ENCODE results near the gene RGL2. TPM values are rescaled to one million over a fixed set of nuclear protein-coding genes. Genes with fewer than 3 reads are reported as not detected.
A peak's percentile ranks its signal among the peaks of the same experiment; 100 is the strongest.
"Not testable (repeated sequence)": the region's sequence is repeated elsewhere in the genome, so short reads cannot be mapped to it uniquely, and the experiment has no call there.

The RGL2 gene
- total RNA-seq, 2 donors from 2014 or later = 23.0 to 36.9 TPM

- H3K4me1 ChIP-seq = peaks cover 0 to 42% of the 10 kb centered on the region in 2 donors
- TF ChIP-seq, protein P1, sequence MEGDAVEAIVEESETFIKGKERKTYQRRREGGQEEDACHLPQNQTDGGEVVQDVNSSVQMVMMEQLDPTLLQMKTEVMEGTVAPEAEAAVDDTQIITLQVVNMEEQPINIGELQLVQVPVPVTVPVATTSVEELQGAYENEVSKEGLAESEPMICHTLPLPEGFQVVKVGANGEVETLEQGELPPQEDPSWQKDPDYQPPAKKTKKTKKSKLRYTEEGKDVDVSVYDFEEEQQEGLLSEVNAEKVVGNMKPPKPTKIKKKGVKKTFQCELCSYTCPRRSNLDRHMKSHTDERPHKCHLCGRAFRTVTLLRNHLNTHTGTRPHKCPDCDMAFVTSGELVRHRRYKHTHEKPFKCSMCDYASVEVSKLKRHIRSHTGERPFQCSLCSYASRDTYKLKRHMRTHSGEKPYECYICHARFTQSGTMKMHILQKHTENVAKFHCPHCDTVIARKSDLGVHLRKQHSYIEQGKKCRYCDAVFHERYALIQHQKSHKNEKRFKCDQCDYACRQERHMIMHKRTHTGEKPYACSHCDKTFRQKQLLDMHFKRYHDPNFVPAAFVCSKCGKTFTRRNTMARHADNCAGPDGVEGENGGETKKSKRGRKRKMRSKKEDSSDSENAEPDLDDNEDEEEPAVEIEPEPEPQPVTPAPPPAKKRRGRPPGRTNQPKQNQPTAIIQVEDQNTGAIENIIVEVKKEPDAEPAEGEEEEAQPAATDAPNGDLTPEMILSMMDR (IDR thresholded peaks at IDR 0.05) = no peak
- peak overlapping the region; percentile 66 to 74 for H3K4me3 ChIP-seq
- no peaks in the 10 kb centered on the region for H3K9me3 ChIP-seq
- peaks cover 57% of the 10 kb centered on the region for H3K36me3 ChIP-seq
- peak overlapping the region; percentile 86 to 87 for H3K27ac ChIP-seq
- DNase-seq (ENCODE audit: low spot score) = no peak
- H3K27me3 ChIP-seq = no peaks in the 10 kb centered on the region
Observed at GRCh38 chr6:33271117-33271467, 27.6 kb downstream of the RGL2 start.

GRCh38 chr6:33264015-33264414, 34.7 kb downstream of the RGL2 start:
- H3K36me3 ChIP-seq = peaks cover 76% of the 10 kb centered on the region
- no peak overlapping the region for H3K27ac ChIP-seq
- H3K9me3 ChIP-seq = no peaks in the 10 kb centered on the region
- no peak for DNase-seq (ENCODE audit: low spot score)
- TF ChIP-seq, protein P1 (IDR thresholded peaks at IDR 0.05) = no peak
- no peak overlapping the region for H3K4me3 ChIP-seq
- no peaks in the 10 kb centered on the region for H3K4me1 ChIP-seq
- H3K27me3 ChIP-seq = no peaks in the 10 kb centered on the region

- H3K4me1 ChIP-seq; H3K27me3 ChIP-seq; H3K9me3 ChIP-seq; H3K4me3 ChIP-seq; H3K27ac ChIP-seq; DNase-seq (ENCODE audit: low spot score): not testable (repeated sequence)
- H3K36me3 ChIP-seq = peaks cover 61% of the 10 kb centered on the region
Observed at GRCh38 chr6:33262490-33262889, 36.3 kb downstream of the RGL2 start.

GRCh38 chr6:33259032-33259431, 39.7 kb downstream of the RGL2 start:
- Histone ChIP-seq H3K27me3 (no peaks in the 10 kb centered on the region), H3K27ac (no peak overlapping the region), H3K9me3 (no peaks in the 10 kb centered on the region), H3K4me1 (no peaks in the 10 kb centered on the region), H3K4me3 (no peak overlapping the region), H3K36me3 (peaks cover 32% of the 10 kb centered on the region)
- DNase-seq (ENCODE audit: low spot score) = no peak
- TF ChIP-seq, protein P1 (IDR thresholded peaks at IDR 0.05) = no peak

DNA sequence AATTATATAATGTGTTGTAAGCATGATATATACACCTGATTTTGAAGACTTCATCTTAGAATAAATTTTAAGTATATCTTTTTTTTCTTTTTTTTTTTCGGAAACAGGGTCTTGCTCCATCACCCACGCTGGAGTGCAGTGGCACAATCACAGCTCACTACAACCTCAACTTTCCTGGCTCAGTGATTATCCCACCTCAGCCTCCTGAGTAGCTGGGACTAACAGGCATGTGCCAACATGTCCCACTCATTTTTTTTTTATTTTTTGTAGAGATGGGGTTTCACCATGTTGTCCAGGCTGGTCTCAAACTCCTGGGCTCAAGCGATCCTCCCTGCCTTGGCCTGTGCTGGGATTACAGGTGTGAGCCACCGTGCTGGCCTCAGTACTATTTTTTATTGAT, 44.2 kb downstream of the RGL2 start:
- Histone ChIP-seq H3K4me3 (no peak overlapping the region), H3K4me1 (peaks cover 0 to 12% of the 10 kb centered on the region in 2 donors), H3K27ac (no peak overlapping the region), H3K36me3 (peaks cover 2% of the 10 kb centered on the region), H3K27me3 (no peaks in the 10 kb centered on the region), H3K9me3 (no peaks in the 10 kb centered on the region)
- TF ChIP-seq, protein P1 (IDR thresholded peaks at IDR 0.05) = no peak
- DNase-seq (ENCODE audit: low spot score) = no peak

- peaks cover 0 to 24% of the 10 kb centered on the region in 2 donors for H3K4me1 ChIP-seq
- H3K9me3 ChIP-seq = no peaks in the 10 kb centered on the region
- TF ChIP-seq, protein P1 (IDR thresholded peaks at IDR 0.05) = no peak
- no peak overlapping the region for H3K4me3 ChIP-seq
- no peaks in the 10 kb centered on the region for H3K36me3 ChIP-seq
- DNase-seq (ENCODE audit: low spot score) = no peak
- no peaks in the 10 kb centered on the region for H3K27me3 ChIP-seq
- no peak overlapping the region for H3K27ac ChIP-seq
Observed at GRCh38 chr6:33252759-33253158, 46.0 kb downstream of the RGL2 start.

Data from right atrium auricular region (tissue), 2 donors.